ENCODE measurements around the gene HCFC2. TPM values are rescaled to one million over a fixed set of nuclear protein-coding genes. Genes with fewer than 3 reads are reported as not detected.

The HCFC2 gene
- total RNA-seq, 1 donor from 2014 or later: 8.7 TPM

DNA sequence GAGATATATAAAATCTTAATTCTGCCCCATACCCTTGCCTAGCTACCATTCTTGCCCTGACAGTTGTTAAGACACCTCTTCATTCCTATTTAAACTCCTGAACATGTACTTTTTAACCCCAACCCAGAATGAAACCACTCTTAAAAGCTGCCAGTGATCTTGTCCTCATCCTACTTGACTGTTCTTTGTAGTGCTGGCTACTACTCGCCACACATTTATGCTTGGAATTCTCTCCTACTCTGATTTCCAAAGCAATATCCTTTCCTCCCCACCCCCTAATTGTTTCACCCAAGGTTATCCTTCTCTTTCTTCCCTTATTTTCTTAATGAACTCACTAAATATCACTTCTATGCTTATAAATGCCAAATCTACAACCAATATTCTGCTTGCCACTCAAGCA, 69.5 kb downstream of the HCFC2 start:
- Mint-ChIP-seq H3K4me3 (ENCODE audit: low read depth) (no peak overlapping the region), H3K4me1 (ENCODE audit: low read depth) (peaks cover 30% of the 10 kb centered on the region), H3K27me3 (ENCODE audit: low read depth) (no peaks in the 10 kb centered on the region), H3K9me3 (no peaks in the 10 kb centered on the region), H3K27ac (no peak overlapping the region), H3K36me3 (ENCODE audit: low read depth) (peaks cover 26% of the 10 kb centered on the region)
- DNase-seq (ENCODE audit: low spot score): no peak
- intact Hi-C loops (cut with micrococcal nuclease): no loop called here

DNA sequence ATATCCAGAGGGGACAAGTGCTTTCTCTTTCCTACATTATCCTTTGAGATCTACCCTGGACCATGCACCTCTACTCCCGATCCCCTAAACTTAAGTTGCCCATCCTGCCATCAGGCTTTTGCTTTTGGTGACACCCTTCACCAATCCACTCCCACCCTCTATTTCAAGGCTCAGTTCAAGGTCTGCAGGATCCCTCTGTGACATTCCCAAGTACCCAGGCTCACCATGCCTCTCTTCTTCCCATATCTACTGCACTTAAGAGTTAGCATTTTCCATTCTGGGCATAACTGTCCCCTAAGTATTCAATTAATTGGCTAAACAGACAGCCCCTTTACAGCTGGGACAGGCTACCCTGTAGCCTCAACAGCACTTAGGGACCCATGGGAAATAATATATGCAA, 70.6 kb downstream of the HCFC2 start:
- no peak overlapping the region for H3K4me3 Mint-ChIP-seq (ENCODE audit: low read depth)
- intact Hi-C loops (cut with micrococcal nuclease): loop anchor here (5.0 kb wide), 2 partner anchors 168 to 208 kb away; partner anchors contain the start of gene TDG
- DNase-seq (ENCODE audit: low spot score): no peak
- peaks cover 29% of the 10 kb centered on the region for H3K4me1 Mint-ChIP-seq (ENCODE audit: low read depth)
- peaks cover 17% of the 10 kb centered on the region for H3K36me3 Mint-ChIP-seq (ENCODE audit: low read depth)
- no peaks in the 10 kb centered on the region for H3K9me3 Mint-ChIP-seq
- no peak overlapping the region for H3K27ac Mint-ChIP-seq
- H3K27me3 Mint-ChIP-seq (ENCODE audit: low read depth): no peaks in the 10 kb centered on the region

DNA sequence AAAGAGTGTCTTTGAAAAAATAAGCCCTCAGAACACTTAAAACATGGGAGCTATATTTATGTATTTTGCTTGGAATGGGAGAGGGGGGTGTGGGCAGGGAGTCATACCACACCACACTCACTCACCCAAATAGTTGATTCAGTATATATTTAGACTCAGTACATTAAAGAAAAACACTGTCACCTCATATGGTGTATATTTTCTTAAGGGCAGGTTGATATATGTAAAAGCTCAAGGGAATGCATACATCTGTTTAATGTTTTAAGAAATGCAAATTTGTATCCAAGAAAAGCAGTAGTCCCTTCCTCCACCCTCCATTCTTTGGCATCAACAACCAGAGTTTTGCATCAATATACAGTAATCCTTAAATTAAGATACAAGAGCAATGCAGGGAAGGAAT, 72.2 kb downstream of the HCFC2 start:
- H3K27me3 Mint-ChIP-seq (ENCODE audit: low read depth): peaks cover 2% of the 10 kb centered on the region
- peak overlapping the region; percentile 84 for H3K4me3 Mint-ChIP-seq (ENCODE audit: low read depth)
- intact Hi-C loops (cut with micrococcal nuclease): loop anchor here (5.0 kb wide), 2 partner anchors 169 to 209 kb away; partner anchors contain the start of gene TDG
- H3K4me1 Mint-ChIP-seq (ENCODE audit: low read depth): peaks cover 26% of the 10 kb centered on the region
- H3K36me3 Mint-ChIP-seq (ENCODE audit: low read depth): peaks cover 8% of the 10 kb centered on the region
- H3K9me3 Mint-ChIP-seq: no peaks in the 10 kb centered on the region
- DNase-seq (ENCODE audit: low spot score): no peak
- peak overlapping the region; percentile 86 for H3K27ac Mint-ChIP-seq

DNA sequence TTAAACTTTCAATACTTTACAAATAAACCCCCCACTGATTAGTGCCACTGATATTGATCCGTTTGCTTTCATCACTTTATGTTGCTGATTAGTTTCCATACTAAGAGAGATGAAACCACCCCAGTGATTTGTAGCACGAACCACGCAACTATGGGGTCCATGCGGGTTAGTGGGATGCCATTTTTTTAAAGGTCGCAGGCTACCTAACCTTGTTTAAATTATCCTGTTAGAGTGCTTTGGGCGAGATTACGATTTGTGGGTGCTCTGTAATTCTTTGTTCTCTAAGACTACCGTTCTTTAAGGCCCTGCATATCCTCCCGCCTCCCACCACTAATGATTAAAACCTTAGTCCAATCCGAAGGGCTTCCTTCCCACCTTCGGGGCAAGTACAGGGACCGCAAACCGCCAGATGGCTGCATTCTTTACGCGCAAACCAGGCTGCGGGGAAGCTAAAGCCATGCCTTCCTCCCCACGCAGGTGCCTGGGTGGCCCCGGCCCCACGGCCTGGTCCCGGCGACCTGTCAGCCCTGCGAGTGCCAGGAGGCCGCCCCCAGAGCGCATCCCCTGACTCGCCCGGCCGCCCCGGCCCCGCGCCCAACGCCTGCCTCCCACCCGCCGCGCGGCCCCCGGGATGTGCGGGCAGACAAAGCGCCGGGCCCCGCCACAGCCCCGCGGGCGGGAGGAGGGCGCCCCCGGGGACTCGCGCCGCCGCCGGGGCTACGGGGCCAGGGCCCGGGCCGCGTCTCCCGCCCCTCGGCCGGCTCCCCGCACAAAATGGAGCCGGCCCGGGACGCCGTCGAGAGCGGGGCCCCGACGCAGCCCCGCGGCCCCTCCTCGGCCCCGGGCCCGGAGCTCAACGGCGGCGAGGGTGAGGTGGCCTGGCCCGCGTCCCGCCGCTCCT, 72.9 kb downstream of the HCFC2 start:
- DNase-seq (ENCODE audit: low spot score): peak; percentile 46
- Mint-ChIP-seq H3K4me3 (ENCODE audit: low read depth) (peak overlapping the region; percentile 84), H3K27ac (peak overlapping the region; percentile 86), H3K4me1 (ENCODE audit: low read depth) (peaks cover 23% of the 10 kb centered on the region), H3K9me3 (no peaks in the 10 kb centered on the region), H3K27me3 (ENCODE audit: low read depth) (peaks cover 7% of the 10 kb centered on the region), H3K36me3 (ENCODE audit: low read depth) (peaks cover 5% of the 10 kb centered on the region)
- intact Hi-C loops (cut with micrococcal nuclease): loop anchor here (5.0 kb wide), 2 partner anchors 170 to 210 kb away; partner anchors contain the start of gene TDG

- Mint-ChIP-seq H3K4me3 (ENCODE audit: low read depth) (peak within 1 kb of the TSS; percentile 84), H3K36me3 (ENCODE audit: low read depth) (no peaks in the 10 kb centered on the region), H3K4me1 (ENCODE audit: low read depth) (peaks cover 17% of the 10 kb centered on the region), H3K9me3 (no peaks in the 10 kb centered on the region), H3K27me3 (ENCODE audit: low read depth) (peaks cover 14% of the 10 kb centered on the region), H3K27ac (peak within 1 kb of the TSS; percentile 86)
- peak; percentile 91 for DNase-seq (ENCODE audit: low spot score)
- intact Hi-C loops (cut with micrococcal nuclease): loop anchor here (1.0 to 5.0 kb wide), 6 partner anchors 73 to 971 kb away; partner anchors contain the start of genes HCFC2, TDG and TXNRD1
Measured at GRCh38 chr12:104137902-104138796, 73.8 kb downstream of the HCFC2 start, which contains the start of gene NFYB. Gene NFYB (minus strand): TSS chr12:104138210. CDS start chr12:104135453, 2,757 bp downstream.

GRCh38 chr12:104138797-104139152, 74.4 kb downstream of the HCFC2 start:
- no peak for DNase-seq (ENCODE audit: low spot score)
- Mint-ChIP-seq H3K4me3 (ENCODE audit: low read depth) (peak overlapping the region; percentile 18), H3K4me1 (ENCODE audit: low read depth) (peaks cover 17% of the 10 kb centered on the region), H3K9me3 (peaks cover 2% of the 10 kb centered on the region), H3K27me3 (ENCODE audit: low read depth) (peaks cover 20% of the 10 kb centered on the region), H3K27ac (no peak overlapping the region), H3K36me3 (ENCODE audit: low read depth) (no peaks in the 10 kb centered on the region)
- intact Hi-C loops (cut with micrococcal nuclease): loop anchor here (1.0 to 5.0 kb wide), 6 partner anchors 74 to 970 kb away; partner anchors contain the start of genes HCFC2, TDG and TXNRD1

DNA sequence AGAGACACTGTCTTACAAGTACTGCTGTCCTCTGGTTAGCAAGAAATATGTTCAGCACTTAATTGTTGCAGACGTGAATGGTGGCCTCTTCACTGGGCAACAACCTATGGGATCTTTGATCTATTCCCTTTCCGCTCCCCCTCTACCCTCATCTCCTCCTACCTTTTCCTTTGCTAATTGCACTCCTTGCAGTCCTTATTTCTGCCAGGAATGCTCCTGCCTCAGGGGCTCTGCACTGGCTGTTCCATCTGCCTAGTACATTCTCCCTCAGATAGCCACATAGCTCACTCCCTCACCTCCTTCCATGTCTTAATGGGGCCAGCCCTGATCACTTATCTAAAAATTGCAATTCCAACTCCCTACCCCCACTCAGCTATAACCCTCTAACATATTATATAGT, 78.2 kb downstream of the HCFC2 start:
- H3K36me3 Mint-ChIP-seq (ENCODE audit: low read depth): no peaks in the 10 kb centered on the region
- intact Hi-C loops (cut with micrococcal nuclease): no loop called here
- peaks cover 3% of the 10 kb centered on the region for H3K4me1 Mint-ChIP-seq (ENCODE audit: low read depth)
- no peak overlapping the region for H3K4me3 Mint-ChIP-seq (ENCODE audit: low read depth)
- DNase-seq (ENCODE audit: low spot score): no peak
- peaks cover 9% of the 10 kb centered on the region for H3K9me3 Mint-ChIP-seq
- peaks cover 35% of the 10 kb centered on the region for H3K27me3 Mint-ChIP-seq (ENCODE audit: low read depth)
- no peak overlapping the region for H3K27ac Mint-ChIP-seq

- Mint-ChIP-seq H3K27me3 (ENCODE audit: low read depth) (peaks cover 35% of the 10 kb centered on the region), H3K4me3 (ENCODE audit: low read depth) (no peak overlapping the region), H3K36me3 (ENCODE audit: low read depth) (no peaks in the 10 kb centered on the region), H3K27ac (no peak overlapping the region), H3K4me1 (ENCODE audit: low read depth) (peaks cover 3% of the 10 kb centered on the region), H3K9me3 (peaks cover 9% of the 10 kb centered on the region)
- no peak for DNase-seq (ENCODE audit: low spot score)
- intact Hi-C loops (cut with micrococcal nuclease): no loop called here
Measured at GRCh38 chr12:104143002-104143401, 78.7 kb downstream of the HCFC2 start.

- no peaks in the 10 kb centered on the region for H3K36me3 Mint-ChIP-seq (ENCODE audit: low read depth)
- peaks cover 42% of the 10 kb centered on the region for H3K27me3 Mint-ChIP-seq (ENCODE audit: low read depth)
- H3K4me3 Mint-ChIP-seq (ENCODE audit: low read depth): no peak overlapping the region
- H3K9me3 Mint-ChIP-seq: peaks cover 9% of the 10 kb centered on the region
- intact Hi-C loops (cut with micrococcal nuclease): no loop called here
- H3K4me1 Mint-ChIP-seq (ENCODE audit: low read depth): peaks cover 1% of the 10 kb centered on the region
- DNase-seq (ENCODE audit: low spot score): no peak
- H3K27ac Mint-ChIP-seq: no peak overlapping the region
Measured at GRCh38 chr12:104143918-104144317, 79.6 kb downstream of the HCFC2 start.

GRCh38 chr12:104147346-104147745, 83.0 kb downstream of the HCFC2 start:
- H3K27me3 Mint-ChIP-seq (ENCODE audit: low read depth): peaks cover 56% of the 10 kb centered on the region
- H3K4me1 Mint-ChIP-seq (ENCODE audit: low read depth): no peaks in the 10 kb centered on the region
- no peak overlapping the region for H3K27ac Mint-ChIP-seq
- intact Hi-C loops (cut with micrococcal nuclease): no loop called here
- DNase-seq (ENCODE audit: low spot score): no peak
- no peaks in the 10 kb centered on the region for H3K36me3 Mint-ChIP-seq (ENCODE audit: low read depth)
- peaks cover 9% of the 10 kb centered on the region for H3K9me3 Mint-ChIP-seq
- no peak overlapping the region for H3K4me3 Mint-ChIP-seq (ENCODE audit: low read depth)

DNA sequence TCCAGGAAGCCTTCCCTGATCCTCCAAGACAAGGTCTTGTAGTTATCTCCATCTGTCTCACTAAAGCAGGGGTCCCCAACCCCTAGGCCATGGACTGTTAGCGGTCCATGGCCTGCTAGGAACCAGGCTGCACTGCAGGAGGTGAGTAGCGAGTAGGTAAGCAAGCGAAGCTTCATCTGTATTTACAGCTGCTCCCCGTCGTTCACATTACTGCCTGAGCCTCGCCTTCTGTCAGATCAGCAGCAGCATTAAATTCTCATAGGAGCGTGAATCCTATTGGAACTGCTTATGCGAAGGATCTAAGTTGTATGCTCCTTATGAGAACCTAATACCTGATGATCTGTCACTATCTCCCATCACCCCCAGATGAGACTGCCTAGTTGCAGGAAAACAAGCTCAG, 86.1 kb downstream of the HCFC2 start:
- intact Hi-C loops (cut with micrococcal nuclease): no loop called here
- no peak overlapping the region for H3K4me3 Mint-ChIP-seq (ENCODE audit: low read depth)
- DNase-seq (ENCODE audit: low spot score): no peak
- H3K4me1 Mint-ChIP-seq (ENCODE audit: low read depth): peaks cover 11% of the 10 kb centered on the region
- H3K27me3 Mint-ChIP-seq (ENCODE audit: low read depth): peaks cover 43% of the 10 kb centered on the region
- H3K9me3 Mint-ChIP-seq: peaks cover under 1% of the 10 kb centered on the region
- no peaks in the 10 kb centered on the region for H3K36me3 Mint-ChIP-seq (ENCODE audit: low read depth)
- no peak overlapping the region for H3K27ac Mint-ChIP-seq

- Mint-ChIP-seq H3K9me3 (no peaks in the 10 kb centered on the region), H3K27ac (no peak overlapping the region), H3K4me3 (ENCODE audit: low read depth) (no peak overlapping the region), H3K4me1 (ENCODE audit: low read depth) (peaks cover 14% of the 10 kb centered on the region), H3K36me3 (ENCODE audit: low read depth) (no peaks in the 10 kb centered on the region), H3K27me3 (ENCODE audit: low read depth) (peaks cover 33% of the 10 kb centered on the region)
- DNase-seq (ENCODE audit: low spot score): no peak
- intact Hi-C loops (cut with micrococcal nuclease): no loop called here
Measured at GRCh38 chr12:104152685-104153241, 88.4 kb downstream of the HCFC2 start.
